GM21367 (cell line): ENCODE results near the gene DGKI.
"Not testable (repeated sequence)": the region's sequence is repeated elsewhere in the genome, so short reads cannot be mapped to it uniquely, and the experiment has no call there.

Experiments
- ATAC-seq: cut with Tn5 transposase; IDR thresholded peaks from one replicate; pipeline ENCODE4 v1.9.1; 2021; ENCODE audit not compliant: unreplicated experiment

Gene DGKI

DNA sequence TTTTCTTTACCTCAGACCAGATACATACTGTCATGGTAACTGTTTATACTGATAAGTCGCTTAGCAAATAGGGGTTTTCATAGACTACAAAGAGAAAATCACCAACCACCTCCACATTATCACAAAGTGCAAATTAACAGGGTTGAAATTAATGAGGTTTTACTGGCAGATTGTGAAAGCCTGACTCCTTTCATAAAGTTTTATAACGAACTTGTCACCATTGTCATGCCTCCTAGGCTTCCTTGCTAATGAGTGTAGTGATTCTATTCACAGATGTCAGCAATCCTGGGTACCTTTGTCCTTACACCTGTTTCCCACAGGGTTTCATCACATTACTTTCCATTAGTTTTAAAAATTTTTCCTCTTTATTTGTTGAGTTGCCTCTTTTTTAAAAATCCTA, 361.0 kb downstream of the DGKI start:
- no peak for ATAC-seq

DNA sequence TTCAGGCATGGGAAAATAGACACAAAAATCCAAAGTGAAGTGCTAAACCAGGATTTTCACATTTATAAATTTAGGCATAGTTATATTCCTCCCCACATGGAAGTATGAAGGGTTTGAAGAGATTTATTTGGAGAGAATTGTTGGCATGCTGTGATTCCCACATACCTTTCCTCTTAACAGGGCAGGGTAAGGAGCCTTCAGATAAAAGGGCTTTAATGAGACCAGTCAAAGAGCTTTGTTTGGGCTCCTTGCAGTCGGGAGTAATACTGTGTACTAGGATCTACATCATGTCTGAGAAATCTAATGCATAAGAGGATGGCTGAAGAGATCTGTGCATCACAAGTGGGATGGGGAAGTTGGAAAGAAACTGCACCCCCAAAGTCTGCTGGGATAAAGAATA, 362.4 kb downstream of the DGKI start:
- ATAC-seq = no peak

DNA sequence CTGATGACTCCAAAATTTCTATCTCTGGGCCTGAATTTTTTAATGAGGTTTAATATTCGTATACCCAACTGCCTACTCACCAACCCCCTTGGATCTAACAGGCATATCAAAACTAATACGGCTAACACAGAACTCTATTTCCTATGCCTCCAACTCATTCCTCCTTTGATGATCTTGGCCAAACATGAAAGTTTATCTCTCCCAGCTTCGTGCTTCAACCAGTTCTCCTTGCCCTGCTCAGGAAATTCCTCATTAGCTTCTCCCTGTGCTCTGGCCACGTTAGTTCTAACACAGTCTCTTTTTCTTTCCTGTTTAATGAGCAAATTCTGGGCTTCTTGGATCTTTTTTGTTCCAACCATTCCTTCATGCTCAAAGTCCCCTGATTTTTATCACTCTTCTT, 364.3 kb downstream of the DGKI start:
- ATAC-seq = no peak

GRCh38 chr7:137480824-137481365, 365.9 kb downstream of the DGKI start:
- no peak for ATAC-seq

DNA sequence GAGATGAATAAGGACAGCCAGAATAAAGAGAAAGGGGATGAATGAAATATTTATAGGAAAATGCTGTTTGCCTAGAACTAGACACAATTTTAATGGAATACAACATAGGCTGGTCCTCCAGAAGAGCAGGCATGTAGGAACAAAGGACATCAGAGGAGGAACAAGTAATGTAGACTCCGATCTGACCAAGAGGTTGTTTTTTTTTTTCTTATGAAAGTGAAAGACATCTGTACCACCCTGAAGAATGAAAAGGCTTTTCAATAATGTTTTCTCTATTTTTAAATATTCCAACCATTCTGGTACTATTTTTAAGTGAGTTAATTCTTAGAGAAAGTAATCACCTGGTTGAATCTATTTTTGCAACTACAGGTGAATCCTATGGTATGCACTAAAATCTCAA, 366.4 kb downstream of the DGKI start:
- ATAC-seq = no peak

GRCh38 chr7:137476937-137477336, 369.8 kb downstream of the DGKI start:
- ATAC-seq = no peak

GRCh38 chr7:137475966-137476365, 370.8 kb downstream of the DGKI start:
- no peak for ATAC-seq

- ATAC-seq = no peak
Measured at GRCh38 chr7:137474540-137475026, 372.2 kb downstream of the DGKI start.

GRCh38 chr7:137471128-137471527, 375.6 kb downstream of the DGKI start:
- no peak for ATAC-seq

- no peak for ATAC-seq
Measured at GRCh38 chr7:137469858-137470257, 376.9 kb downstream of the DGKI start.

GRCh38 chr7:137469191-137469811, 377.5 kb downstream of the DGKI start:
- ATAC-seq = no peak

- ATAC-seq = no peak
Measured at GRCh38 chr7:137462847-137463246, 383.9 kb downstream of the DGKI start.

DNA sequence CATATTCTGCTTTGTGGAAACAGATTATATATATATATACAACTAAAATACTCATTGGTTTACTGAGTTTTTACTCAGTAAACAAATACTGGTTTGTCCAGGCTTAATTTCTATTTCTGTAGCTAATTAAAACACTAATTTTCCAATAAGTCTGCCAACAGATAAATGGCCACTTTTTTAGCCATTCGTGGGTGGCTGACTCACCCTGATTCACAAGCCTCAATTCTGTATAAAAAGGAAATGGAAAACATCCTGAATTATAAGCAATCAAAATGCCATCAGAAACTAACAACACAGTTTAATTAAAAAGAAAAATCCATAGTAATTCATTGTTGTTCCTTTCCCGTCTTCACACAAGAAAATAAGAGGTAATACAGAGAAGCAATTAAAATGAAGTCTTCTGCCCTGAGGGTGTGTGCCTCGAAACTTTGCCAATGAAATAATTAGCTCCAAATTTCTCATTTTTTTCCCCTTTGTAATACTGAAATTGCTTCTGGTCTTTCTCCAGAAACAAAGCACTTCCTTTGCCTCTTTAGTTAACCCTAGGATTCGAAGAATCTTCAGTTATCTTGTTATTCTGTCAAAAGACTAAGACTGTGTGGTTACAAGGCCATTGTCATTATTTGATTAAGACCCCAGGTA, 384.6 kb downstream of the DGKI start:
- ATAC-seq = no peak

GRCh38 chr7:137458399-137458798, 388.4 kb downstream of the DGKI start:
- ATAC-seq = no peak

DNA sequence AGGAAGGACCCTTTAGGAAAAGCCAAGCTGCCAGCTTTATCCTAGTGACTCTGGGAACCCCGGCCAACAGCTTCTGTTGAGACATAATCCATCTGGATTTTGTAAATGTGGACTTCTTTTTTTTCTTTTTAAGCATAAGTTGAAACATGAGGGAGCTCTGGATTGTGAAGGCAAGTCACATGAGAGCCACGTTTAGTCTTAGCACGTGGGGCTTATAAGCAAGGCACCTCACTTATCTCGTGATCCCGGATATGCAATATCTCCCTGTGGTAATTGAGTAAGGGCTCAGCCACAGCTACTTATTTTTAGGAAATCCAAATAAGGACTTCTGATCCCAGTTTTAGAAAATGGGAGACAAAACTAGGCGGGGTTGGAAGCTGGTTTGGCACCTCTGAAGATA, 392.0 kb downstream of the DGKI start:
- no peak for ATAC-seq

DNA sequence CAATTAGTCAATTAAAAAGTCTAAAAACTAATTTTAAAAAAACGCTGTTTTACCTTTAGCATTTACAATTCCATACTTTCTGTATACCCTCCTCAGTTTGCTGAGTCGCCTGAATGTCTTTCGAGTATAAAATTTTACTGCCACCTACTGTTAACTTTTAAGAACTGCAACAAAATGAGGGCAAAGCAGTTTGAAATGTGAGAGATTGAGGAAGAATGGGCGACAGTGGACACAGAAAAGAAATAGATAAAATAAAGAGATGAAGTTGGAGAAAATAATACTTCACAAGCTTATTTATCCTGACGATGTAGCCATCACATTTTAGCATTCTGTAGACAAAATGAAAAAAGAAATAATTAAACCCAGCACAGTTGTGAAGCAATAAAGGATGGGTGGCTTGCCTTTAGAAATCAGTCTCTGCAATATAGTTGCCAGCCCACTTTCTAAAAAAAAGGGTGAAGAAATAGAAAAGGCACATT, 392.5 kb downstream of the DGKI start:
- ATAC-seq = peak; percentile 80

DNA sequence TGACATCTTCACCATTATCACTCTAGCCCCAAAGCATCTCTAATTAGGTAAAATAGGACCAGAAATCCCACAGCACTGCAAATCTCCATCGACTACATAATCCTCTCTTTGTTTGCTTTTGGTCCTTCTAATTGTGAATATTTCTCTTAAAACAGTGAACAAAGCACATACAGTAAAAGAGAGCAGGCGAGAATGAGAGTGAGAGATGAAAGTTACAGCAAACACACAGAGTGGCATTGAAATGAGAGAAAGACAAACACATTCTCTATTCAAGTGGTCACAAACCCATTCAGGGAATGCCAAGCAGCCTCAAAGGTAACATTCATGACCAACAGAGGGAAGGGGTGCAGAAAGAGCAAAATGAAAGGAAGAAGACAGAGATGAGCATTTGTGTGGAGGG, 393.4 kb downstream of the DGKI start:
- ATAC-seq = no peak

- ATAC-seq = no peak
Measured at GRCh38 chr7:137449016-137449415, 397.8 kb downstream of the DGKI start.

DNA sequence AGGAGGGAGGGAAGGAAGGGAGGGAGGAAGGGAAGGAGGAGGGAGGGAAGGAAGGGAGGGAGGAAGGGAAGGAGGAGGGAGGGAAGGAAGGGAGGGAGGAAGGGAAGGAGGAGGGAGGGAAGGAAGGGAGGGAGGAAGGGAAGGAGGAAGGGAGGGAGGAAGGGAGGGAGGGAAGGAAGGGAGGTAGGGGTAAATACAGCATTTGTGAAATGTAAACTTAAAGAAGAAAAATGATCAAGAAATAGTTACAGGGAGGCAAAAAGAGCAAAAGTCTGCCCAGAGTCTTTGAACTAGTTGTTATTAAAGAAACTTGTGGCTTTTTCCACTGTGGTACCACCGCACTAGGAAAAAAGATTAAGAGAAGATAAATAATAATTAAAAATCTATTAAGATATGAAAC, 398.2 kb downstream of the DGKI start:
- ATAC-seq = not testable (repeated sequence)

- no peak for ATAC-seq
Measured at GRCh38 chr7:137446025-137446424, 400.7 kb downstream of the DGKI start.

GRCh38 chr7:137445268-137445667, 401.5 kb downstream of the DGKI start:
- ATAC-seq = no peak

GRCh38 chr7:137443616-137444015, 403.2 kb downstream of the DGKI start:
- ATAC-seq = no peak
